HG03175 (cell line): Measurements from ENCODE around the gene TNS4.

Source experiments
- ATAC-seq: cut with Tn5 transposase; IDR thresholded peaks from one replicate; pipeline ENCODE4 v1.9.1; 2021; ENCODE audit warnings: mild to moderate bottlenecking, moderate library complexity; ENCODE audit not compliant: unreplicated experiment

The TNS4 gene

GRCh38 chr17:40536295-40537171 is 35.1 kb upstream of the TNS4 start:
- ATAC-seq: no peak

- no peak for ATAC-seq
These were observed 34.5 kb upstream of the TNS4 start for GRCh38 chr17:40535924-40536294.

GRCh38 chr17:40535438-40535837 is 34.0 kb upstream of the TNS4 start:
- ATAC-seq: no peak

- ATAC-seq: no peak
These were observed 33.2 kb upstream of the TNS4 start for GRCh38 chr17:40534371-40535189.

- ATAC-seq: no peak
These were observed 32.5 kb upstream of the TNS4 start for GRCh38 chr17:40533896-40534295.

GRCh38 chr17:40532520-40533253 is 31.3 kb upstream of the TNS4 start:
- no peak for ATAC-seq

- ATAC-seq: no peak
These were observed 29.9 kb upstream of the TNS4 start for GRCh38 chr17:40531051-40531991.

GRCh38 chr17:40530531-40530994 is 29.1 kb upstream of the TNS4 start:
- ATAC-seq: no peak

GRCh38 chr17:40529991-40530390 is 28.6 kb upstream of the TNS4 start:
- ATAC-seq: no peak

DNA sequence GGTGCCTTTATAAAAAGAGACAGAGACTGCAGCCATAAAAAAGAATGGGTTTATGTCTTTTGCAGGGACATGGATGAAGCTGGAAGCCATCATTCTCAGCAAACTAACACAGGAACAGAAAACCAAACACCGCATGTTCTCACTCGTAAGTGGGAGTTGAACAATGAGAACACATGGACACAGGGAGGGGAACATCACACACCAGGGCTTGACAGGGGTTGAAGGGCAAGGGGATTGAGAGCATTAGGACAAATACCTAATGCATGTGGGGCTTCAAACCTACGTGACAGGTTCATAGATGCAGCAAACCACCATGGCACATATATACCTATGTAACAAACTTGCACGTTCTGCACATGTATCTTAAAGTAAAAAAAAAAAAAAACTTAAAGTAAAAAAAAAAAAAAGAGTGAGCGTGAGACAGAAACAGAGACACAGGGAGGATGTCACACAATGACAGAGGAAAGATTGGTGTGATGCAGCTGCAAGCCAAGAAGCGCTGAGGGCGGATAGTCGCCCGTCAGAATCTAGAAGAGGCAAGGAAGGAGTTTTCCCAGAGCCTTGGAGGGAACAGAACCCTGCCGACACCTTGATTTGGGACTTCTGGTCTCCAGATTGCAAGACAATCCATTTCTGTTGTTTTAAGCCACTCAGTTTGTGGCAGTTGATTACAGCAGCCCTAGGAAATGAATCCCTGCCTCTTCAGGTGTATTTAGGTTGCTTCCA is 27.4 kb upstream of the TNS4 start:
- ATAC-seq: no peak

- no peak for ATAC-seq
These were observed 25.2 kb upstream of the TNS4 start for GRCh38 chr17:40526668-40527067.

GRCh38 chr17:40525294-40525693 is 23.9 kb upstream of the TNS4 start:
- no peak for ATAC-seq

GRCh38 chr17:40524243-40524965 is 23.0 kb upstream of the TNS4 start:
- ATAC-seq: no peak

DNA sequence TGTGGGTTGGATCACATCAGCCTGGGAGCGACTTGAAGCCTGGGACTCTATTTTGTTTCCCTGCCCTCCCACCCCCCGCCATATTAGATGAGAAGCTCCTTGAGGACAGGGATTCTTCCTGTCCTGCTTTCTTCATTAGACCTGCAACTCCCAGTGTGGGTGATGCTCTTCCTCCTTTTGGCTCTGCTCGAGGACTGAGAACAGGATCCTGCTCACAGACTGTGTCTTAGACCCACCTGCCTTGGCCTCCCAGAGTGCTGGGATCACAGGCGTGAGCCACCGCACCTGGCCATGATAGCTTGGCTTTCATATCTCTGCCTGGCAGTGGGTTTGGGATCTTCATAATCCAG is 21.5 kb upstream of the TNS4 start:
- no peak for ATAC-seq

- no peak for ATAC-seq
These were observed 21.0 kb upstream of the TNS4 start for GRCh38 chr17:40522250-40522960.

- no peak for ATAC-seq
These were observed 19.6 kb upstream of the TNS4 start for GRCh38 chr17:40520991-40521453.

GRCh38 chr17:40519089-40519775 is 17.8 kb upstream of the TNS4 start:
- ATAC-seq: no peak
